IMR-90 (cell line): Measurements from ENCODE around the gene DIAPH2. TPM values are rescaled to one million over a fixed set of nuclear protein-coding genes. Genes with fewer than 3 reads are reported as not detected.

ENCODE experiments used
- ATAC-seq: fragments of 200-7000 bp; cut with Tn5 transposase; 2 replicates; pipeline ENCODE4 v1.9.1; 2020; ENCODE audit warnings: low read depth, mild to moderate bottlenecking, moderate library complexity
- BruUV-seq: library from RNA; stranded (reverse); fragments of 400-500 nt; replicated peaks from 2 replicates; lab custom pipeline; 2021; lab: Mats Ljungman, UMichigan
- CTCF ChIA-PET: fragments of 300-600 bp; formaldehyde crosslinking; extraction: SDS; loops from one replicate; lab custom pipeline; 2021; ENCODE audit warnings: antibody characterized with exemption; lab: Yijun Ruan, JAX
- POLR2A ChIA-PET: fragments of 300-600 bp; sonication (Branson Sonifier 250); formaldehyde crosslinking; loops from one replicate; lab custom pipeline; 2022; ENCODE audit warnings: antibody characterized with exemption; ENCODE audit not compliant: unreplicated experiment; lab: Charles Lee
- DNase-seq: peaks from one replicate; pipeline ENCODE4 v3.0.0; 2013
- H2AFZ ChIP-seq: replicated peaks from 2 replicates; pipeline ENCODE3; 2013; ENCODE audit warnings: low read length, mild to moderate bottlenecking; ENCODE audit not compliant: poor library complexity
- H2AK5ac ChIP-seq: 2 replicates; pipeline ENCODE4 v1.6.1; 2013; ENCODE audit warnings: low read depth, low read length, inconsistent platforms
- H2AK9ac ChIP-seq: replicated peaks from 2 replicates; pipeline ENCODE3; 2013; ENCODE audit warnings: mild to moderate bottlenecking, low read depth, low read length, moderate library complexity; ENCODE audit not compliant: poor library complexity
- H2BK120ac ChIP-seq: 2 replicates; pipeline ENCODE4 v1.6.1; 2013; ENCODE audit warnings: low read depth, low read length, inconsistent platforms
- H2BK15ac ChIP-seq: 3 replicates; pipeline ENCODE4 v1.6.1; 2013; ENCODE audit warnings: low read depth, low read length, inconsistent platforms
- H2BK20ac ChIP-seq: 2 replicates; pipeline ENCODE4 v1.6.1; 2013; ENCODE audit warnings: low read depth, mild to moderate bottlenecking, inconsistent platforms, low read length, moderate library complexity
- H2BK5ac ChIP-seq: 2 replicates; pipeline ENCODE4 v1.6.1; 2013; ENCODE audit warnings: mild to moderate bottlenecking, low read depth, low read length, inconsistent platforms; ENCODE audit not compliant: poor library complexity, severe bottlenecking
- H3K14ac ChIP-seq: replicated peaks from 2 replicates; pipeline ENCODE4 v1.6.1; 2013; ENCODE audit warnings: low read depth, low read length, inconsistent platforms
- H3K18ac ChIP-seq: 2 replicates; pipeline ENCODE4 v1.6.1; 2013; ENCODE audit warnings: low read depth, low read length, control low read depth
- H3K23ac ChIP-seq: 2 replicates; pipeline ENCODE4 v1.6.1; 2013; ENCODE audit warnings: low read depth, low read length, inconsistent platforms
- H3K27ac ChIP-seq: 2 replicates; pipeline ENCODE4 v1.5.1; 2013; ENCODE audit warnings: mild to moderate bottlenecking, control low read depth, low read length; ENCODE audit not compliant: insufficient read depth
- H3K27me3 ChIP-seq: 2 replicates; pipeline ENCODE4 v1.6.1; 2013; ENCODE audit warnings: low read length; ENCODE audit not compliant: control insufficient read depth, insufficient read depth
- H3K36me3 ChIP-seq: 2 replicates; pipeline ENCODE4 v1.6.1; 2013; ENCODE audit warnings: low read length, mixed read lengths; ENCODE audit not compliant: control insufficient read depth, insufficient read depth
- H3K4ac ChIP-seq: 2 replicates; pipeline ENCODE4 v1.6.1; 2013; ENCODE audit warnings: low read depth, low read length, inconsistent platforms
- H3K4me1 ChIP-seq: 2 replicates; pipeline ENCODE4 v1.6.1; 2013; ENCODE audit warnings: low read length, mixed read lengths; ENCODE audit not compliant: control insufficient read depth, insufficient read depth
- H3K4me2 ChIP-seq: 2 replicates; pipeline ENCODE4 v1.6.1; 2013; ENCODE audit warnings: low read depth, mild to moderate bottlenecking, control low read depth, low read length, moderate library complexity
- H3K4me3 ChIP-seq: 2 replicates; pipeline ENCODE4 v1.5.1; 2013; ENCODE audit warnings: low read depth, mild to moderate bottlenecking, control low read depth, low read length, moderate library complexity; ENCODE audit not compliant: insufficient read depth
- H3K56ac ChIP-seq: 2 replicates; pipeline ENCODE4 v1.6.1; 2013; ENCODE audit warnings: low read length, inconsistent platforms; ENCODE audit not compliant: insufficient read depth; ENCODE audit errors: extremely low read depth
- H3K79me1 ChIP-seq, 2 experiments: 2 replicates each; pipeline ENCODE4 v1.6.1; 2013; ENCODE audit warnings: low read length in 2 of 2, inconsistent platforms in 1 of 2, low read depth in 1 of 2
- H3K9ac ChIP-seq: 2 replicates; pipeline ENCODE4 v1.6.1; 2013; ENCODE audit warnings: low read depth, low read length, control low read depth
- H3K9me1 ChIP-seq: 2 replicates; pipeline ENCODE4 v1.6.1; 2013; ENCODE audit warnings: low read length, inconsistent platforms; ENCODE audit not compliant: insufficient read depth
- H3K9me3 ChIP-seq: 2 replicates; pipeline ENCODE4 v1.6.1; 2013; ENCODE audit warnings: low read length; ENCODE audit not compliant: control insufficient read depth, insufficient read depth
- H4K20me1 ChIP-seq: 2 replicates; pipeline ENCODE4 v1.6.1; 2013; ENCODE audit warnings: low read length, inconsistent platforms; ENCODE audit not compliant: insufficient read depth
- H4K5ac ChIP-seq: 2 replicates; pipeline ENCODE4 v1.6.1; 2013; ENCODE audit warnings: mild to moderate bottlenecking, low read depth, low read length, control low read depth
- H4K8ac ChIP-seq, 2 experiments: 2 replicates each; pipeline ENCODE4 v1.6.1; 2013; ENCODE audit warnings: low read depth in 2 of 2, low read length in 2 of 2, control low read depth in 1 of 2, inconsistent platforms in 1 of 2
- H4K91ac ChIP-seq: 2 replicates; pipeline ENCODE4 v1.6.1; 2013; ENCODE audit warnings: low read depth, low read length, inconsistent platforms; ENCODE audit not compliant: insufficient read depth
- FOS ChIP-seq: fragments of 150-350 bp; IDR thresholded peaks from 2 replicates; pipeline ENCODE4 v1.6.1; 2016; ENCODE audit warnings: low read depth, low read length
- MXI1 ChIP-seq: IDR thresholded peaks from 2 replicates; pipeline ENCODE4 v1.6.1; 2012; ENCODE audit warnings: low read depth, mild to moderate bottlenecking, low read length, moderate library complexity, borderline replicate concordance
- WGBS, 2 experiments: methylation state at CpG; one replicate each; pipeline versions ENCODE4 v1.1.5 to v1.1.7; 2013; ENCODE audit warnings: missing lambda C conversion rate in 2 of 2; ENCODE audit not compliant: insufficient read length in 1 of 2; ENCODE audit errors: extremely low coverage in 2 of 2; 5-methylcytosine and 5-hydroxymethylcytosine counted together
- dilution Hi-C: fragments of 300-500 bp; cut with HindIII; formaldehyde crosslinking; loops from one replicate; pipeline ENCODE4 v1.14.3; 2018; ENCODE audit warnings: low sequenced_read_pairs; ENCODE audit not compliant: unreplicated experiment
- in situ Hi-C: fragments of 300-500 bp; cut with MboI; formaldehyde crosslinking; loops from 3 replicates; pipeline ENCODE4 v1.14.3; 2019; ENCODE audit warnings: low sequenced_read_pairs, inconsistent platforms, mixed read lengths
- intact Hi-C: fragments of 100-400 bp; cut with micrococcal nuclease; formaldehyde crosslinking; loops from 2 replicates; pipeline ENCODE4 v1.10.0; 2022
- polyA plus RNA-seq, 3 experiments: library from polyadenylated mRNA; depleted of rRNA; stranded (reverse); fragments of >200 nt; gene quantifications; 2 replicates each; pipeline ENCODE4 v1.2.3, GENCODE V29; 2012; ENCODE audit warnings: low replicate concordance in 1 of 3
- total RNA-seq: library from RNA; depleted of rRNA; stranded (reverse); fragments of >200 nt; gene quantifications from 2 replicates; pipeline ENCODE4 v1.2.3, GENCODE V29; 2012

The DIAPH2 gene
- total and polyA plus RNA-seq, 2 of the 4 experiments (the other 2 are of a cell fraction), result 3.6 to 19.9 TPM

DNA sequence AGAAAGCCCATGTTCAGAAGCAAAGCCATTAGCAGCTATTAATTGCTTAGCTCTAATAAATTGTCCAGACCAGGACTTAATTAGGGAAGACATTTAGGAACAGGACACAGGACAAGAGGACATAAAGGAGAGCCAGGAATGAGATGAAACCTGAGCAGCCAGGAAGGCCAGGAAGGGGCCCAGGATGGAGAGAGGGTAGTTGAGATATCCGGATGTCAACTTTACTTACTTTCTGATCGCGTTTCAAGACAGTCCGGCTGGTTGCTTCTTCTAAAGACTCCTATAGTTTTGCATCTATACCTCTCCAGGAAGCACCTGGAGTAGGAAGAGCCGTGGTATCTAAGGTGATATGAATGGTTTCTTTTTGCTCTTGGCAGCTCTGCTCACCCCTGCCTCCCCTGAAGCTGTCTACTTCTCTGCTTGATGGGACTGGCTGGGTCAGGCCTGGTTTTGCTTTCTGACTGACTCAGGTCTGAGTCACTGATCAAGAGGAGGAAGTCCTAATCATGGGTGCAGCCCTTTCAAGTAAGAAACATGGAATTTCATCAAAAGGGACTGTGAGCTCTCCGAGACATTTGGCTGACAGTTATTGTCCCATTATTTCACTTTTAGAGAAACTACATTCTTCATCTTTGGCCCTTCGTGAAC lies 932.4 kb downstream of the DIAPH2 start:
- Histone ChIP-seq H3K14ac (no peak overlapping the region), H2BK5ac (no peak overlapping the region), H3K18ac (no peak overlapping the region), H3K27ac (no peak overlapping the region), H4K5ac (no peak overlapping the region), H2AK9ac (no peak overlapping the region), H3K9ac (no peak overlapping the region), H2AFZ (peak overlapping the region; percentile 5), H3K23ac (no peak overlapping the region), H4K20me1 (no peaks in the 10 kb centered on the region), H3K36me3 (no peaks in the 10 kb centered on the region), H2BK15ac (no peak overlapping the region), H3K9me3 (no peaks in the 10 kb centered on the region), H2AK5ac (no peak overlapping the region), H3K56ac (no peak overlapping the region), H4K8ac (no peak overlapping the region), H3K4me2 (no peak overlapping the region), H2BK120ac (no peak overlapping the region), H3K4me3 (no peak overlapping the region), H3K9me1 (no peaks in the 10 kb centered on the region), H3K27me3 (peaks cover under 1% of the 10 kb centered on the region; the same call in 1 of the 2 replicates), H2BK20ac (no peak overlapping the region), H3K4ac (no peak overlapping the region), H3K79me1 (no peaks in the 10 kb centered on the region), H4K91ac (no peak overlapping the region), H3K4me1 (no peaks in the 10 kb centered on the region)
- intact Hi-C loops (no loop called here), in situ Hi-C loops (no loop called here), dilution Hi-C loops (no loop called here)
- ATAC-seq (peak; percentile 85), DNase-seq (peak; percentile 74)
- ChIA-PET POLR2A (no interaction called here), CTCF (no interaction called here)
- no peak for TF ChIP-seq MXI1
- peak; percentile 40; the same call in 1 of the 2 replicates for TF ChIP-seq FOS
- no CpG with 5 or more reads among the region's 7 CpGs for WGBS, 2 experiments
- BruUV-seq, result no TSS peak
